AG09309 (cell line): Measurements from ENCODE around the gene ZNF606.

ENCODE experiments used
- DNase-seq: peaks from one replicate; pipeline ENCODE4 v3.0.0-alpha.2; 2010; ENCODE audit warnings: low read depth
- H3K4me3 ChIP-seq: 2 replicates; pipeline ENCODE4 v1.5.1; 2011; ENCODE audit warnings: mild to moderate bottlenecking, low read depth, low read length, moderate library complexity; ENCODE audit not compliant: control insufficient read depth
- CTCF ChIP-seq: IDR thresholded peaks from 2 replicates; pipeline ENCODE4 v1.5.1; 2011; ENCODE audit warnings: mild to moderate bottlenecking, low read depth, low read length, inconsistent platforms; ENCODE audit not compliant: insufficient read depth, control insufficient read depth; ENCODE audit errors: missing control alignments

The ZNF606 gene

GRCh38 chr19:57961785-57962184 lies 40.8 kb downstream of the ZNF606 start:
- H3K4me3 ChIP-seq, result no peak overlapping the region
- no peak for DNase-seq
- TF ChIP-seq CTCF, result no peak

- no peak overlapping the region for H3K4me3 ChIP-seq
- no peak for DNase-seq
- no peak for TF ChIP-seq CTCF
Observed at GRCh38 chr19:57954996-57955395, 47.6 kb downstream of the ZNF606 start.

GRCh38 chr19:57949702-57950101 lies 52.9 kb downstream of the ZNF606 start:
- H3K4me3 ChIP-seq, result no peak overlapping the region
- TF ChIP-seq CTCF, result no peak
- DNase-seq, result no peak

GRCh38 chr19:57949296-57949695 lies 53.3 kb downstream of the ZNF606 start:
- no peak for TF ChIP-seq CTCF
- H3K4me3 ChIP-seq, result no peak overlapping the region
- DNase-seq, result no peak

GRCh38 chr19:57947419-57948134 lies 55.0 kb downstream of the ZNF606 start, which contains the start of gene ZNF256:
Gene ZNF256, minus strand, starts transcription at chr19:57947706. Its CDS starts 232 bp downstream, at chr19:57947474.
- peak; percentile 65 for TF ChIP-seq CTCF
- peak; percentile 70 for DNase-seq
- peak within 1 kb of the TSS; percentile 98 for H3K4me3 ChIP-seq

GRCh38 chr19:57947088-57947418 lies 55.6 kb downstream of the ZNF606 start:
- no peak for DNase-seq
- TF ChIP-seq CTCF, result no peak
- H3K4me3 ChIP-seq, result peak overlapping the region; percentile 98
